Retina (tissue), 1 donor: ENCODE results near the gene ANKRD34B.
A peak's percentile ranks its signal among the peaks of the same experiment; 100 is the strongest.

Experiments used
- DNase-seq: peaks from one replicate; pipeline ENCODE4 v3.0.0-alpha.2; 2016

The ANKRD34B gene

DNA sequence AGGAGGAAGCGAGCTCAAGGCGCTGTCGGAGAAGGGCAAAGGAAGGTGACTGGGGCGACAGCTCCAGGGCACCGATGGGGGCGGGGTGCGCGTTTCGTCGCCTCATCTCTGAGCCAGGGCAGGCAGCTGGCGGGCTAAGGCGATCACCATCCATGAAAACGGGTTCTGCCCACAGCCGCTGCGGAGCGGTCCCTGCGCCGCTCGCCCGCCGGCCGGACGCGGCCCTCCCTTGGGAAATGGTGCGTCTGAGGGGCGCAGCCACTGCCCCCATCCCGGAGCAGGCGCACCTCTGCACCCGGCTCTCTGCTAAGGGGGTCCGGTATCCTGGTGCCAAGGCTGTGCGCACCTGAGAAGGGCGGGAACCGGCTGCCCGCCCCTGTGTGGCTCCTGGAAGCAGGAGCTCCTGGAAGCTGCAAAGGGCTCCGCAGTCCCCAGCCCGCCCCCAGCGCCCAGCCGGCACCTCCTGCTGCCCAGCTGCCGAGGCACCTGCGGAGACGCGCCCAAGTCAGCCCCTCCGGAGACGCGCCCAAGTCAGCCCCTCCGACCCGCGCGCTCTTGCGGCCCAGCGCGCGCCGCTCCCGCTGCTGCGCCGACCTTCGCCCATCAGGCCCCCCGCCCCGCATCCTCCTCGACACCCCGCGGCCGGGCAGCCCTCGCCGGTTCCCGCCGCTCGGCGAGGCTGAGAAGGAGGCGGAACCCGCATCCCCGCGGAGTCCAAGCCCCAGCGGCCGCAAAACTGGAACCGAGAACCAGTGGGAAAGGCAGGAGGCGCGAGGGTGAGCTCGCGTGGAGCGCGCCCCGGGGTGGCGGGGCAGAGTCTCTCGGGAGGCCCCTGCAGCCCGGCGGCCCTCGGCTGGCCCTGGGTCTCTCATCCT, 757 bp downstream of the ANKRD34B start:
- peak; percentile 64 for DNase-seq

- DNase-seq = no peak
Observed at GRCh38 chr5:80568251-80568650, 1.8 kb downstream of the ANKRD34B start.

DNA sequence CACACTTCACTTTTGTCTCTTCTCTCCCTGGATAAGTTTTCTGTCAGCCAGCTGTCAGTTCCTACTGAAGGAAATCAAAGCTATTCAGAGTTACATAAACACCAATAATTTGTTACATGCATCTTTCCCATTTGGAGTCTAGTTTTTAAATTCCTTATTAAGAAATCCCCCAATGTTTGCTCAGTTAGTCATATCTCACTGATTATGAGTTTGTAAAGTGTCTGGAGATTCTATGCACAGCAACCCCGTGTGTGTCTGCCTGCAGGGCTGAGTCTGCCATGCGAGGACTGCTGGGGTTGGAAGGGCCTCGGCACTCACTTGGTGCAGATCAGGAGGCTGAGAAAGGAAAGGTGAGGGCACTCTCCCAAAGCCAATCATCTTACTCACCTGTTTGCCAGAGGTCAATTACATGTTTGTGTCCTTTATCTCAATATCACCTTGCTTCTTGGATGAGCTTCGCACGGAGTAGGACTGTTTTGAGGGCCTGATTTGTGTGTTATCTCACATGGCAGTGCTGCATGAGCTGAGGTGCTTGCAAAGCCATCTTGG, 3.3 kb downstream of the ANKRD34B start:
- DNase-seq = no peak

GRCh38 chr5:80565330-80565729, 4.8 kb downstream of the ANKRD34B start:
- DNase-seq = no peak

DNA sequence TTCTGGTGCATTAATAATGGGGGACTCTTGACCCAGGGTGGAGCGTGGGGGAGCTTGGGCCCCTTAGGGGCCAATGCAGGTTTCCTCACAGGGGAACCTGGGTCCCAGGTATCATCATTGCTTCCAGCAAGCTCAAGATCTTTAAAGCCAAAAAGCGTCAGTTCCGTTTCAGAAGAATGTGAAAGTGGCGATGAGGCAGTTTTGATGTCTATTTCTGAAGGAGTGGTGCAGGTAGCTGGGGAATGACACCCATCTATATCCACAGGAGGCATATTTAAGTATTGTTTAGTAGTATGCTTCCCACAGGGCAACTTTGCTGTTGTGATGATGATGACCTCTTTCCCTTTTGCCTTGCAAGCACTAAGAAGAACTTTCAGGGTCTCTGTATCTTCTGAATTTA, 10.8 kb downstream of the ANKRD34B start:
- no peak for DNase-seq

GRCh38 chr5:80555099-80555498, 15.0 kb downstream of the ANKRD34B start:
- DNase-seq = no peak

GRCh38 chr5:80554646-80555045, 15.4 kb downstream of the ANKRD34B start:
- DNase-seq = no peak

DNA sequence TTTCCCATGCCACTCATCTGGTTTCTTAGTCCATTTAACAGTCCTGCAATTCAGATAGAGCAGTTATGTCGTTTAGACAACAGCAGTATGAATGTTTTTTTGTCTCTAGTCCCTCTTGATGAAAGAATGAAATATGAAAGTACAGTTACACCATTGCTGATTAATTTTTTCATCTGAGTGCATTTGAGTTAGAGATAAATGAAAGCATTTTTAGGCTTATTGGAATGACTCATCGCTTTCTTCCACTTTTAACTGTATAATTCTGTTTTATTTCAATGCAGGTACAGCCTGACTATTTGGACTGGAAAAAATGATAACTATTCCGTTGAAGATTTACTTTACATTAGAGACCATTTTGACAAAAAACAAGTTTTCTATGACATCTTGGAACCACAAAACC, 28.7 kb downstream of the ANKRD34B start:
- no peak for DNase-seq

DNA sequence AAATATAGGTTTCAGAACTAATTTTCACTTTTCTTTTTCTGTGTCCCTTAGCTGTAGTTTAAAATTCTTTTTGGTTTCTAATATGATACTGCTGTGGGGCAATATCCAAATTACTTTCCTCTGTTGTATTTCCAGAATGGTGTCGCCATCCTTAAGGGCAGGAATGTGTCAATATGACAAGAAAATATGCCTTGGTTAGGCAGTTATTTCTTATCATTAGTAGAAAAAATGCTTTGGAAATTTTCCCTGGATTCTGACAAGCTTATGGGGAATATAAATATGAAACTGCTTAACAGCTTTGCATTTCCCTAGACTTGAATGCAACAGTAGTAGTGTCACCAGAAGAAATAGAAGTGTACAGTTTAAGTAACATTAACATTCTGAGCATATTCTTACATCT, 29.4 kb downstream of the ANKRD34B start:
- no peak for DNase-seq

- DNase-seq = no peak
Observed at GRCh38 chr5:80516826-80517225, 53.3 kb downstream of the ANKRD34B start.

DNA sequence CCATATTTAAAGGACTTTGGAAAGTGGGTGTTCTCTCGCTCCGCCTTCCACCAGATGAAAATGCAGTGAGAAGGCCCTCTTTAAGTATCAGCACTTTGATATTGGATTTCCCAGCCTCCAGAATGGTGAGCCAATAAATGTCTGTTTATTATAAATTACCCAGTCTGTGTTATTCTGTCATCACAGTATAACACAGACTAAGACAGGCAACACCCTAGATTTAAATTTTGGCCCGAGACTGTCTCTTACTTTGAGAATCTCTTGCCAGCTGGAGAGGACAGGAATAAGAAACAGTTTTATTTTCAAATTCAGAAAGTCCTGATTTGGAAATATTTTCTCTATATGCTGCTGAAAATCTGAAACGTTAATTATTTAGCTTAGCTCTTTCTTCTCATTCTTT, 60.7 kb downstream of the ANKRD34B start:
- DNase-seq = no peak

DNA sequence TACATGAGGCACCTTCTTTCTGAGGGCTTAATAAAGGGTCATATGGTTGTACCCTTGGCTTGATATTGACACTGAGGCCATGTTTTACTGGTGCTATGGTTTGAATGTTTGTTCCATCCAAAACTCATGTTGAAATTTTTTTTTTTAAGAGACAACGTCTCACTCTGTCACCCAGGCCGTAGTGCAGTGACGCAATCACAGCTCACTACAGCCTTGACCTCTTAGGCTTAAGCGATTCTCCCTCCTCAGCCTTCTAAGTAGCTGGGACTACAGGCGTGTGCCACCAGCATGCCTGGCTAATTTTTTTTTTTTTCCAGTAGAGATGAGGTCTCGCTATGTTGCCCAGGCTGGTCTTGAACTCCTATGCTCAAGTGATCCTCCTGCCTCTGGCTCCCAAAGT, 61.2 kb downstream of the ANKRD34B start:
- no peak for DNase-seq

- DNase-seq = no peak
Observed at GRCh38 chr5:80507663-80508062, 62.4 kb downstream of the ANKRD34B start.
